ENCODE data around the gene UXS1.

The UXS1 gene

DNA sequence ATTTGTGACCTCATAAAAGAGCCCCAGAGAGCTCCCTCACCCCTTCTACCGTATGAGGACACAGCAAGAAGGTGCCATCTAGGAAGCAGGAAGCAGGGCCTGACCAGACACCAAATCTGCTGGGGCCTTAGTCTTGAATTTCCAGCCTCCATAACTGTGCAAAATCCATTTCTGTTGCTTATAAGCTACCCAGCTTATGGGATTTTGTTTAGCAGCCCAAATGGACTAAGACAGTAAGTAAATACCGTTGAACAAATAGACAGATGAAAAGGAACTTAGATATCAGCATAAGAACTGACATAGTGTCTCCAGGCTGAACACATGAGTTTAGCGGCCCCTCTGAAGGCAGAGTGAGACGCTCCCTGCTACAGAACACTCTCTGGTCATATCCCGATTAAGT, 130.9 kb downstream of the UXS1 start:
- no peak overlapping the region for H3K4me3 ChIP-seq (ENCODE audit: control insufficient read depth, low read depth, low read length)
- no peak for TF ChIP-seq CTCF (IDR thresholded peaks at IDR 0.05; ENCODE audit: control insufficient read depth, insufficient read depth, low read depth, low read length, missing control alignments)

DNA sequence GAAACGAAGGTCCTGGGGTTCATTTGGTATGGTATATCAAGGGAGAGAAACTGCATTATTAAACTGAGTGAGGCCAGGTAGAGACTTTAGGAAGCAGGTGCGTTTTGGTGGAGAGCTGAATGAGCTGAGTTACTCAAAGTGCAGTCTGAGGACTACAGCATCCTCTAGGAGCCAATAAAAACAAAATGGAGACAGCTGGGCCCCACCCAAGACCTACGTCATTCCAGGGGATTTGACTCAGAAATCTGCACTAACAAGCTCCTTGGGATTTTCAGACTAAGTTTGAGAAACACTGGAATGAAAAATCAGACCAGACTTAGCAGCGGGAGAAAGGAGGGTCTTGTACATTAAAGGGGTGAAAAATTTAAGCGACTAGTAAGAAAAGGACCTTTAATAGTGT, 131.5 kb downstream of the UXS1 start:
- no peak for DNase-seq (ENCODE audit: low read depth)
- no peak for TF ChIP-seq CTCF (IDR thresholded peaks at IDR 0.05; ENCODE audit: control insufficient read depth, insufficient read depth, low read depth, low read length, missing control alignments)
- H3K4me3 ChIP-seq (ENCODE audit: control insufficient read depth, low read depth, low read length), result no peak overlapping the region

More for the DNA sequence above, 130.9 kb downstream of the UXS1 start:
- DNase-seq (ENCODE audit: low read depth), result no peak

DNA sequence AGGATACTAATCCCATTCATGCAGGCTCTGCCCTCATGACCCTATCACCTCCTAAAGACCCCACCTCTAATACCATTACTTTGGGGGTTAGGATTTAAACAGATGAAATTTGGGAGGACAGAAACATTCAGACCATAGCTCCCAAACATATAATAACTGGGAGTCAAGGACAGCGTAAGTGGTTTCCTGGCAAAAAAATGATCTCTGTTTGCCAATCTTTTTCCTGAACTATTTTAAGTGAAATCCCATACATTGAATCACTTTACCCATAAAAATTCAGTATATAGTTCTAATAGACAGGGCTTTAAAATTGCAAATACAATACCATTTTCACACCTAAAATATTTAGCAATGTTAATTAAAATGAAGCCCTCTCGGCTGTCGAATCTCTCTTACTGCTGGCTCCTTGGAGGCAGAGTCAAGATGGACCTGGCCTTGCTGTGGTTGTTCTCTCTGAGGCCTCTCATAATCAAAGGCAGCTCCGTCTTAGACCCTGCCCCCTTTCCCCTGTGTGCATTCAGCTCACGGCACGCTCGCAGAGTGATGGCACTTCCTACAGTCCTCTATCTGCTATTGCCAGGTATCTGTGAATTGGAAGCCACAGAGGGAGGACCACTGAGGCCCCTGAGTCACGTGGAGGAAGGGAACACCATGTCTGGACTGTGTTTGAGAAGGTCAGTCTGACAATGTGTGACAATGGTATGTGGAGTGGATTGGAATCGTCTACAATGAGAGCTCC, 132.3 kb downstream of the UXS1 start:
- no peak overlapping the region for H3K4me3 ChIP-seq (ENCODE audit: control insufficient read depth, low read depth, low read length)
- no peak for TF ChIP-seq CTCF (IDR thresholded peaks at IDR 0.05; ENCODE audit: control insufficient read depth, insufficient read depth, low read depth, low read length, missing control alignments)
- no peak for DNase-seq (ENCODE audit: low read depth)

- TF ChIP-seq CTCF (IDR thresholded peaks at IDR 0.05; ENCODE audit: control insufficient read depth, insufficient read depth, low read depth, low read length, missing control alignments), result no peak
- H3K4me3 ChIP-seq (ENCODE audit: control insufficient read depth, low read depth, low read length), result no peak overlapping the region
- no peak for DNase-seq (ENCODE audit: low read depth)
Observed at GRCh38 chr2:106059416-106060065, 134.6 kb downstream of the UXS1 start.

DNA sequence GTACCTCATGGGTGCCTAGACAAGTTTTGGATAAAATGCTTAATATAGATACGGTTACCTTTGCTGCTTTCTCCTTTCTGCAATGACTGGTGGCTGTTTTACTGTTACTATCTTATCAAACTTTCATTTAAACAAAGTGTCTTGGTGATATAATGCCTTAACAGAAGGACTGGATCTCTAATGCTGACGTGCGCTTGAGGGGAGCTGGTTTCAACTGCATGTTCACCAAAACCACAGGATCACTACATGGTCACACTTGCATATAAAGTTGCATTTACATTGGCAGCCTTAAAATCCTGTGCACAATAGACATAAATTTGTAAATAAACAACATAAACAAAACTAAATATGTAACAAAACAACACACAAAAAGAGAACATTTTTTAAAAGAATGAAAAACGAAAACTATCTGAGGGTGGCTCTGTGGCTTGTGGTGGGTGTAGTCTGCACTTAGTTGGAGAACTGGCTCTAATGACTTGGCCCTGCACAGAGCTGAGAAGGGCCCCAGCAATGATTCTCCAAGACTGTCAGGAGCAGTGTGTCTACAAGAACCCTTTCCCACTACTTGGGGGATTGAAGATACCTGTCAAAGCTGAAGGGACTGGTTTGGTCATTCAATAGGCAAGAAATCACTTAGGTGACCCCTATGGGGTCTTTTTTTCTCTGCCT, 135.5 kb downstream of the UXS1 start:
- no peak overlapping the region for H3K4me3 ChIP-seq (ENCODE audit: control insufficient read depth, low read depth, low read length)
- TF ChIP-seq CTCF (IDR thresholded peaks at IDR 0.05; ENCODE audit: control insufficient read depth, insufficient read depth, low read depth, low read length, missing control alignments), result no peak
- DNase-seq (ENCODE audit: low read depth), result no peak

GRCh38 chr2:106057206-106057605, 136.9 kb downstream of the UXS1 start:
- DNase-seq (ENCODE audit: low read depth), result no peak
- TF ChIP-seq CTCF (IDR thresholded peaks at IDR 0.05; ENCODE audit: control insufficient read depth, insufficient read depth, low read depth, low read length, missing control alignments), result no peak
- no peak overlapping the region for H3K4me3 ChIP-seq (ENCODE audit: control insufficient read depth, low read depth, low read length)
